ENCODE results near the gene UGDH. TPM values are rescaled to one million over a fixed set of nuclear protein-coding genes. Genes with fewer than 3 reads are reported as not detected.

Gene UGDH
- total and polyA plus RNA-seq, 2 of the 13 experiments (the other 11 are each of a cell fraction or from before 2014, with no cell fraction given): 99.0 to 384 TPM

DNA sequence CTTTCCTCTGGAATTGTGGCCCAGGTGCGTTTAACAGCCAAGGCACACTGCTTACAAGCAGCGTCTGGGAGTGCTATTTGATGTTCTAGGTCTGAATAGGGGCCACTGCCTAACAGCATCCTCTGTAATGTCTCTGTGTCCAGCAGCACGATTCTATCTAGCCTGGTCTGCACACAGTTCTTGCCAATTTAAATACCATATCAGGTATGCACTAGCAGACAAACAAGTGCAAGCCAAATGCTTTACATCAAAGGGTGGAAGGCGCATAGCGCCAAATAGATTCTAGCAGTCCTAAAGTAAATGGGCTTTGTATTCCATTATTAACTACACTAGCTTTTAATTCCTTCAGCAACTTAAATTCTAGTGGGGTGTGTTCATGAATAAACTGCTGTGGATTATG, 15.8 kb upstream of the UGDH start:
- no peak overlapping the region for H3K4me3 ChIP-seq (replicated peaks in 1 of 3; ENCODE audit: insufficient read depth in 1 of 3, low read depth in 2 of 3, low read length in 3 of 3)
- FAIRE-seq (no peak), DNase-seq (ENCODE audit: low spot score) (no peak), ATAC-seq (0 out of 3 replicates have a peak, but pooled peaks have one; percentile 26)
- H3K27me3 ChIP-seq (ENCODE audit: control insufficient read depth in 1 of 2, insufficient read depth in 2 of 2, low read length in 2 of 2): no peaks in the 10 kb centered on the region
- TF ChIP-seq ZSCAN30 (CRISPR knock-in tag; IDR thresholded peaks at IDR 0.05): no peak
- no peak for TF ChIP-seq ZNF234 (CRISPR knock-in tag; conservative IDR thresholded peaks at IDR 0.05)
- no peak for TF ChIP-seq NPAS2 (CRISPR knock-in tag; IDR thresholded peaks at IDR 0.05; ENCODE audit: borderline replicate concordance)
- TF ChIP-seq TEF (CRISPR knock-in tag; IDR thresholded peaks at IDR 0.05): no peak
- TF ChIP-seq ARID5B (CRISPR knock-in tag; IDR thresholded peaks at IDR 0.05): no peak
- TF ChIP-seq ZNF367 (CRISPR knock-in tag; IDR thresholded peaks at IDR 0.05; ENCODE audit: borderline replicate concordance): no peak
- no peak for TF ChIP-seq KMT2B (CRISPR knock-in tag; IDR thresholded peaks at IDR 0.05)
- TF ChIP-seq FOXP1 (IDR thresholded peaks at IDR 0.05): no peak
- TF ChIP-seq FOXP1 (CRISPR knock-in tag; IDR thresholded peaks at IDR 0.05): no peak
- no peak for TF ChIP-seq TBX3 (IDR thresholded peaks at IDR 0.05; ENCODE audit: borderline replicate concordance)
- no peak for TF ChIP-seq NONO (IDR thresholded peaks at IDR 0.05)
- no peak for TF ChIP-seq NONO (CRISPR knock-in tag; conservative IDR thresholded peaks at IDR 0.05)
- no peak overlapping the region for H3K27ac ChIP-seq (ENCODE audit: extremely low read length, insufficient read depth, low read length)
- H2AFZ ChIP-seq (ENCODE audit: low read length): no peak overlapping the region
- peaks cover 37% of the 10 kb centered on the region for H3K4me1 ChIP-seq (ENCODE audit: insufficient read depth, low read length)
- no peaks in the 10 kb centered on the region for H3K36me3 ChIP-seq (replicated peaks in 1 of 2; ENCODE audit: control insufficient read depth in 1 of 2, insufficient read depth in 2 of 2, low read length in 2 of 2)
- intact Hi-C loops (cut with micrococcal nuclease; ENCODE audit: unreplicated experiment) (no loop called here), in situ Hi-C loops (cut with HindIII; ENCODE audit: extremely low pct_ligation_motif_present, low pct_unique_long_range_greater_than_20kb) (no loop called here)
- H3K9me3 ChIP-seq (ENCODE audit: low read length): no peaks in the 10 kb centered on the region
- H3K9ac ChIP-seq (ENCODE audit: insufficient read depth, low read depth, low read length): no peak overlapping the region
- POLR2A ChIA-PET: interaction anchor here (2.1 kb wide), 1 partner anchor 16 kb away, joined by 14 read pairs; the partner anchor contains the start of gene UGDH
- CTCF ChIA-PET (ENCODE audit: low intra/inter-chr PET ratio, low total read pairs): no interaction called here
- no peaks in the 10 kb centered on the region for H4K20me1 ChIP-seq (ENCODE audit: insufficient read depth, low read length)
- H3K4me2 ChIP-seq (ENCODE audit: low read depth, low read length): no peak overlapping the region
- whole genome bisulfite sequencing (ENCODE audit: low lambda C conversion rate): 80% methylated on average over 5 of the region's 5 CpGs
- no peaks in the 10 kb centered on the region for H3K79me2 ChIP-seq (ENCODE audit: insufficient read depth, low read length)
- BruUV-seq (replicated peaks): no TSS peak
